ENCODE results near the gene KRTAP5-9.

DNA sequence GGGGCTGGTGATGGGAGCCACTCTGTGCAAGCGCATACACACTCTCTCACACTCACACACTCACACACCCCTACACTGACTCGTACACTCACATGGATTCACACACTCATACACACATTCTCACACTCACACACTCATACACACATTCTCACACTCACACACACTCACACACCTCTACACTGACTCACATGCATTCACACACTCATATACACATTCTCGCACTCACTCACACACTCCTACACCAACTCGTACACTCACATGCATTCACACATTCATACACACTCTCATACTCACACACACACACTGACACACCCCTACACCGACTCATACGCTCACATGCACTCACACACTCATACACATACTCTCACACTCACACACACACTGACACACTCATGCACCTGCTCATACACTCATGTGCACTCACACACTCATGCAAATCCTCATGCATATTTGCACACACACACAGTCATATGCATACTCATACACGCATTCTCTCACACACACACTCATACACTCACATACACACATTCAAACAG lies 29.3 kb downstream of the KRTAP5-9 start:
- TF ChIP-seq CTCF (IDR thresholded peaks at IDR 0.05; ENCODE audit: insufficient read depth, low read length, poor library complexity, severe bottlenecking) (no peak), EZH2phosphoT487 (conservative IDR thresholded peaks at IDR 0.05; ENCODE audit: low read length) (no peak)
